C4-2B (cell line): Measurements from ENCODE around the gene CAB39L.

Source experiments
- H3K27ac ChIP-seq: fragments of 450-650 bp; 2 replicates; pipeline ENCODE4 v1.5.1; 2017
- ZFX ChIP-seq: fragments of 450-650 bp; IDR thresholded peaks from 2 replicates; pipeline ENCODE4 v1.6.1; 2017
- TF ChIP-seq, protein P1 (sequence below): fragments of 450-650 bp; conservative IDR thresholded peaks from 2 replicates; pipeline ENCODE4 v1.5.1; 2017; ENCODE audit warnings: mild to moderate bottlenecking

CAB39L gene

DNA sequence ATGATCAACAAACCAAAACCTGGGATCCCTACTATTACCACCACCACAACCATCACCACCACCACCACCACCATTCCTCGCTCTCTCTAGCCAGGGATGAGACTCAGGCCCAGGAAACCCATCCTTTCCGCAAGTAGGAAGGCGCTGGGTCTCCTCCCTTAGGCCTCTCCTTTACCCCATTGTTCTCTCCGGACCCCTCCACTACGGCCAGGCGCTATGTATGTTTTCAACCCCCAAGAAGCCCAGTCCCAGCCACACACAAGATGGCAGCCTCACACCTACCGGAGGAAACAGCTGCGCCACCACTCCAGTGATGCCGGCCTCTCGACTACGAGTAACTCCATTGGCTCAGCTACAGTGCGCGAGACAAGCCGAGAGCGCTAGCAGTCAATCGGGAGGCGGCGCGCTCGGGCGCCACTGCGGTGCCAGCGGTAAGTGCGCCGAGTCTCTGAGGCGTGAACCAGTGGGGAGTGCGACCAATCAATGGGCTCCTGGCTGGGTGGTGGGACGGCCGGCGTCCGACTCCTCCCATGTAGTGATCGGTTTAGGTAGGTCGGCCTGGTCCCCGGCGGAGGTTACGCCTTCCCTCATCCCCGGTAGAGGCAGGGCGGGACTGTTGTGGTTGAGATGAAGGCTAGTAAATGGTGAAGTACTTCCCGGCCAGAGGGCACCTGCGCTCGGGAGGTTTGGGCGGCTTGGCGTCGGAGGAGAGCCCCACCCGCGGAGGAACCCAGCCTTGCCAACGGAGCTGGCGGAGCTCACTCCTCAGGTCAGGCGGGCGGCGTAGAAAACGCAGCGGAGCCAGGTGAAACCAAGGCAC lies at the start of gene CAB39L, which contains the start of gene SETDB2:
CAB39L (minus strand) TSS at position 361 of the 820 bp plus-strand sequence. CDS start 61,154 bp downstream, outside the sequence.
SETDB2 (plus strand) TSS at position 571 of the 820 bp plus-strand sequence. CDS start 7,620 bp downstream, outside the sequence.
- TF ChIP-seq, protein P1, sequence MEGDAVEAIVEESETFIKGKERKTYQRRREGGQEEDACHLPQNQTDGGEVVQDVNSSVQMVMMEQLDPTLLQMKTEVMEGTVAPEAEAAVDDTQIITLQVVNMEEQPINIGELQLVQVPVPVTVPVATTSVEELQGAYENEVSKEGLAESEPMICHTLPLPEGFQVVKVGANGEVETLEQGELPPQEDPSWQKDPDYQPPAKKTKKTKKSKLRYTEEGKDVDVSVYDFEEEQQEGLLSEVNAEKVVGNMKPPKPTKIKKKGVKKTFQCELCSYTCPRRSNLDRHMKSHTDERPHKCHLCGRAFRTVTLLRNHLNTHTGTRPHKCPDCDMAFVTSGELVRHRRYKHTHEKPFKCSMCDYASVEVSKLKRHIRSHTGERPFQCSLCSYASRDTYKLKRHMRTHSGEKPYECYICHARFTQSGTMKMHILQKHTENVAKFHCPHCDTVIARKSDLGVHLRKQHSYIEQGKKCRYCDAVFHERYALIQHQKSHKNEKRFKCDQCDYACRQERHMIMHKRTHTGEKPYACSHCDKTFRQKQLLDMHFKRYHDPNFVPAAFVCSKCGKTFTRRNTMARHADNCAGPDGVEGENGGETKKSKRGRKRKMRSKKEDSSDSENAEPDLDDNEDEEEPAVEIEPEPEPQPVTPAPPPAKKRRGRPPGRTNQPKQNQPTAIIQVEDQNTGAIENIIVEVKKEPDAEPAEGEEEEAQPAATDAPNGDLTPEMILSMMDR: peak; percentile 45
- TF ChIP-seq ZFX: no peak
- H3K27ac ChIP-seq: peak within 1 kb of the TSS; percentile 85

DNA sequence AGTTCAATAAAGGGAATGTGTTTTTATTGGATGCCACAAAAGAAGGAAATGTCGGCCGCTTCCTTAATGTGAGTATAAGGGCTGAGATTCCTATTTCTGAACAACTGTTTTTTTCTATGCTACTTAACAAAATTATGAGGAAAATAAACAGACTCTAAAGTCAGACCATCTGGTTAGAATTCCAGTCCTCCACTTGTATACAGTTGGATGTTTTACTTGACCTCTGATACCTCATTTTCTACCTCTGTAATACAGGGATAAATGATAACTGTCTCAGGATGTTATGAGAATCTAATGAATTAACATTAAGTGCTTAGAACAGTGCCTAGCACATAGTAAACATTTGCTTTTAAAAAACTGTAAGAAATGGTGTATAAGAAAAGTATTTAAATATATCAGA lies 44.7 kb upstream of the CAB39L start:
- TF ChIP-seq, protein P1: no peak
- TF ChIP-seq ZFX: no peak
- H3K27ac ChIP-seq: no peak overlapping the region

DNA sequence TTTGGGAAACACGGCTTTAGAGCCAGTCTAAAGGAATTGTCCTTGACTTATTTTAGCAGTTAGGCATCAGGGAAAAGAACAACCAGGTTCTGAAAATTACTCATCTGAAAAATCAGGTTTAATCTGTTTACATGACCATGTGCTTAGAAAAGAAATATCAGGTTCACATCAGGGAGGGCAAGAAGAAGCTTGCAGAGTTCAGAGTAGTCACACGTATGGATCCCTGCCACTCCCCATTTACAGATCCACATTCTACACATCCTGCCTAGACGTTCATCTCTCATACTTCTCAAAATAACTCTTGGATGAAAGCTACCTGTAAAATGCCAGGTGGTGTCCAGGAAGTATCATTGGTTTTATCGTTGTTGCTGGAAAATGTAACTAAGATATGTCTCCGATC lies 37.9 kb upstream of the CAB39L start:
- no peak overlapping the region for H3K27ac ChIP-seq
- TF ChIP-seq, protein P1: no peak
- no peak for TF ChIP-seq ZFX

DNA sequence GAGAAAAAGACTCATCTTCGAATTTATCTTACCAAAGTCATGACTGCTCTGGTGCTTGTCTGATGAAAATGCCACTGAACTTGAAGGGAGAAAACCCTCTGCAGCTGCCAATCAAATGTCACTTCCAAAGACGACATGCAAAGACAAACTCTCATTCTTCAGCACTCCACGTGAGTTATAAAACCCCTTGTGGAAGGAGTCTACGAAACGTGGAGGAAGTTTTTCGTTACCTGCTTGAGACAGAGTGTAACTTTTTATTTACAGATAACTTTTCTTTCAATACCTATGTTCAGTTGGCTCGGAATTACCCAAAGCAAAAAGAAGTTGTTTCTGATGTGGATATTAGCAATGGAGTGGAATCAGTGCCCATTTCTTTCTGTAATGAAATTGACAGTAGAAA lies 32.7 kb upstream of the CAB39L start:
- TF ChIP-seq, protein P1: no peak
- no peak for TF ChIP-seq ZFX
- H3K27ac ChIP-seq: peak overlapping the region; percentile 50; the same call in 1 of the 2 replicates

DNA sequence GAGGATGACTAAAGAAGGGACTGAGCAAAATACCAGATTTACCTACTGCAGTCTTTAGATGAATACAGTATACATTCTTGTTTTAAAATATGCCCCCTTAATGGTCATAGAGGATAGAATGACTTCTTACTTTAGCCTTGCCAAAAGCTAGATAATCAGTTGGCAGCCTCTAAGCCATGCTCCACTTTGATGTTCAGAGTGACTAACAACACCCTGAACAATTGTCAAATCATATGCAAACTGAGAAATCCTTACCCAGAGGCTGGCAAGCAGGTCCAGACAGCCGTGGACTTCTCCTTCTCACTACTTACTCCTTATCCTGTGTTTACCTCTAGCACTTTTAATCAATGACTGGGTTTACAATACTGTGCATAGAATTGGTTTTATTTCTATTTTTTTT lies 28.3 kb upstream of the CAB39L start:
- no peak overlapping the region for H3K27ac ChIP-seq
- TF ChIP-seq, protein P1: no peak
- no peak for TF ChIP-seq ZFX

DNA sequence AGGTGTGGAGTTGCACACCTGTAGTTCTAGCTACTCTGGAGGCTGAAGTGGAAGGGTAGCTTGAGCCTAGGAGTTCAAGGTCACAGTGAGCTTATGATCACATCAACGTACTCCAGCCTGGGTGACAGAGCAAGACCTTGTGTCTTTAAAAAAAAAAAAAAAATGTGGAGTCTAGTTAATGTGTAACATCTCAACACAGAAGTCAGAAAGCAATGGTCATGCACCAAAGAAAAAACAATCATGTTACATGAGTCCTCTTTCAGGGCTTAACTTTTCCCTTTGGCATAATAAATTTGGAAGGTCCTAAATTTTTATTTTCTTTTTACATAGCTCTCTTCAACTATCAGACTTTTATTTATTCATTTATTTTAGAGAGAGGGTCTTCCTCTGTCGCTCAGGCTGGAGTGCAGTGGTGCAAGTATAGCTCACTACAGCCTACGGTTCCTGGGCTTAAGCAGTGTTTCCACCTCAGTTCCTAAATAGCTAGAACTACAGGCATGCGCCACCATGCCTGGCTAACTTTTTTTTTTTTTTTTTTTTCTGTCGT lies 22.5 kb upstream of the CAB39L start:
- H3K27ac ChIP-seq: no peak overlapping the region
- TF ChIP-seq ZFX: no peak
- TF ChIP-seq, protein P1: no peak
